Heart left ventricle (tissue), 16 donors: Measurements from ENCODE around the gene OSBPL7. TPM values are rescaled to one million over a fixed set of nuclear protein-coding genes. Genes with fewer than 3 reads are reported as not detected.
A peak's percentile ranks its signal among the peaks of the same experiment; 100 is the strongest.

Source experiments
- ATAC-seq, 4 donors: fragments of 200-7000 bp; cut with Tn5 transposase; one replicate each; pipeline ENCODE4 v1.9.1; 2020 to 2022; ENCODE audit warnings: moderate library complexity in 4 of 4, mild to moderate bottlenecking in 3 of 4, moderate number of reproducible peaks in 1 of 4
- DNase-seq, 5 donors: peaks; one replicate each; pipeline ENCODE4 v3.0.0-alpha.2; 2020
- H3K27ac ChIP-seq, 12 donors: fragments of 200-600 bp; sonication (generic) in 4 of 12; one replicate each; pipeline versions ENCODE4 v1.5.0 to v1.8.0; 2016 to 2022; ENCODE audit warnings: mild to moderate bottlenecking in 2 of 12
- H3K27me3 ChIP-seq, 9 donors: fragments of 200-600 bp; sonication (generic) in 2 of 9; one replicate each; pipeline versions ENCODE4 v1.5.1 to v1.8.0; 2016 to 2022; ENCODE audit warnings: mild to moderate bottlenecking in 3 of 9
- H3K36me3 ChIP-seq, 9 donors: fragments of 200-600 bp; sonication (generic) in 2 of 9; one replicate each; pipeline versions ENCODE4 v1.5.0 to v1.8.0; 2018 to 2022; ENCODE audit warnings: mild to moderate bottlenecking in 2 of 9
- H3K4me1 ChIP-seq, 12 donors: fragments of 200-600 bp; sonication (generic) in 4 of 12; one replicate each; pipeline versions ENCODE4 v1.5.0 to v1.8.0; 2016 to 2022; ENCODE audit warnings: mild to moderate bottlenecking in 3 of 12
- H3K4me3 ChIP-seq, 12 donors: fragments of 200-600 bp; sonication (generic) in 4 of 12; one replicate each; pipeline versions ENCODE4 v1.5.0 to v1.8.0; 2017 to 2022; ENCODE audit warnings: mild to moderate bottlenecking in 9 of 12, moderate library complexity in 4 of 12
- H3K9me3 ChIP-seq, 12 donors: fragments of 200-600 bp; sonication (generic) in 4 of 12; one replicate each; pipeline versions ENCODE4 v1.5.0 to v1.8.0; 2016 to 2022; ENCODE audit warnings: mild to moderate bottlenecking in 1 of 12
- POLR2A ChIP-seq, 2 donors: fragments of 450-650 bp; IDR thresholded peaks; one replicate each; pipeline ENCODE4 v1.6.1; 2017; ENCODE audit warnings: antibody characterized with exemption in 2 of 2, mild to moderate bottlenecking in 2 of 2, moderate library complexity in 2 of 2
- WGBS, 4 donors: extraction: QIAGEN DNeasy Blood & Tissue Kit in 2 of 4; methylation state at CpG; one replicate each; pipeline versions ENCODE4 v1.1.5 to v1.1.7; 2013 to 2018; 5-methylcytosine and 5-hydroxymethylcytosine counted together
- intact Hi-C, 10 donors: fragments of 100-400 bp; cut with DNase I; formaldehyde crosslinking; loops; one replicate each; pipeline versions ENCODE4 v1.11.1 to v1.14.2; 2022
- polyA plus RNA-seq, 2 donors: library from polyadenylated mRNA; stranded (reverse); fragments of 200-250 nt; gene quantifications; one replicate each; pipeline ENCODE4 v1.2.3, GENCODE V29; 2013
- total RNA-seq, 9 donors: library from RNA; depleted of rRNA in 2 of 9; stranded (reverse); fragments of >200 nt in 2 of 9; fragmentation: NEBNext Ultra II Directional in 3 of 9; extraction: Animal tissue kit (Norgen Biotek cat#: 25700) in 3 of 9; gene quantifications; one replicate each; pipeline versions ENCODE4 v1.1.0 to v1.2.4, GENCODE V29; 2016 to 2023
- TF ChIP-seq, protein P1 (sequence below), 12 donors: fragments of 200-600 bp; sonication (generic) in 4 of 12; IDR thresholded peaks; one replicate each; pipeline versions ENCODE4 v1.5.0 to v1.8.0; 2018 to 2022; ENCODE audit warnings: antibody characterized with exemption in 12 of 12, mild to moderate bottlenecking in 5 of 12
- donor health status: ischemic (EF 13 %, LVEDD 7.1; RV severe dilation, severe dysfunction).
- donor health status: healthy with polysubstance abuse.
- donor health status: DM: no; HTN: yes; CAD: no.
- donor health status: DM: no; HTN: no; CAD: no.
- donor health status: ischemic (EF 25% LVEDD 6.9; RV normal size, moderate dysfunction).
- donor health status: ischemic (EF 25% LVEDD 5.7; RV mildly dilated, moderate dysfunction).
- donor health status: healthy.
- donor health status: DM: yes; HTN: yes; CAD: no.
- donor health status: ischemic (EF 35%, LVEDD 5.7; RV mildly dilated, moderate dysfunction).
- donor health status: nonischemic (EF 11% LVEDD 7.7; RV severe dilation, severe dysfunction).
- donor health status: DM: yes; HTN: yes; CAD: no.
- donor health status: PGD.
- donor health status: ischemic (EF 29% LVEDD 5.4; RV normal size, mild dysfunction).
- donor health status: nonischemic (EF 23%, LVEDD 6.1; RV moderate dilation, normal function).

The OSBPL7 gene
- total and polyA plus RNA-seq, 11 donors = 1.5 to 7.4 (median 5.2) TPM

DNA sequence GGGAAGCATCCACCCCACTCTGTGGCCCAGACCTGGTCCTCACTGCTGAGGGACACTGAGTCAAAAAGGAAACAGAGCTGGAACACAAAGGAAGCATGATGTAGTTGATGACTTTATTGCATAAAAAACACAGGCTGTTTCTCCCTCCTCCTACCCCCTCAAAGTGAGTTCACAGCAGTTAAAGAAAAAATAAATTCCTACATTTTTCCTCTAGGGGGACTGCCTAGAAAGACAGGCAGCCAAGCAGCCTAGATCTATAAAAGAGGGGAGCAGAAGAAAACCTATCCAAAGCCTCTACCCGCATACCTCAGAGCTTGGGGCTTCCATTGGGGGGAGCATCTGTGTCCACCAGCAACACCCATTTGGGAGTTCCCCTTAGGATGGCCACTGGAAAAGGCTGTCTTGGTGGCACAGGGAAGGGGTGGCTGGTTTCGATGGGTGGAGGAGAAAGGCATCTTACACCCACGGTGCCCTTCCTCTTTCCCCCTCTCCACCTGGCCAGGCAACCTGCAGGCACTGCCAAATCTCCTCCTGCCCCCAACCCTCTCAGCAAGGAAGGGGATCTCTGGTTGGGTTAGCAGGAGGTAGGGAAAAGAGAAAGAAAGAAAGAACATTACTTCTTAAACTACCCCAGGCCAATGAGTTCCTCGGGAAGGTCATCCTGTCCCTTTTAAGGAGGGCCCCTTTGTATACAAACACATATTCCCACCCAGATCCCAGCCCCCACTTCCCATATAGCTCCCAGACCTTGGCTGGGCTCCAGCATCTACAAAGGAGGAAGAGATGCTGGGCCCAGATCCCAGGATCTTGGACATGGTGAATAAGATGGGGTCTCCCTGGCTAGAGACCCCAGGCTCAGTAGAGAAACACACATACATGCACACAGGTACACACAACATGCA lies 23.5 kb upstream of the OSBPL7 start:
- H3K27me3 ChIP-seq = peaks cover 14 to 60% (median 34%) of the 10 kb centered on the region in 9 donors
- H3K27ac ChIP-seq = no peak overlapping the region
- 50 to 59% (median 56%) methylated on average over 4 of the region's 4 CpGs for WGBS, 4 donors
- peaks cover 1 to 28% (median 11%) of the 10 kb centered on the region in 12 donors for H3K4me1 ChIP-seq
- DNase-seq (no peak), ATAC-seq (no peak)
- no peak overlapping the region for H3K4me3 ChIP-seq
- no peaks in the 10 kb centered on the region for H3K36me3 ChIP-seq
- H3K9me3 ChIP-seq = no peaks in the 10 kb centered on the region
- TF ChIP-seq, protein P1, sequence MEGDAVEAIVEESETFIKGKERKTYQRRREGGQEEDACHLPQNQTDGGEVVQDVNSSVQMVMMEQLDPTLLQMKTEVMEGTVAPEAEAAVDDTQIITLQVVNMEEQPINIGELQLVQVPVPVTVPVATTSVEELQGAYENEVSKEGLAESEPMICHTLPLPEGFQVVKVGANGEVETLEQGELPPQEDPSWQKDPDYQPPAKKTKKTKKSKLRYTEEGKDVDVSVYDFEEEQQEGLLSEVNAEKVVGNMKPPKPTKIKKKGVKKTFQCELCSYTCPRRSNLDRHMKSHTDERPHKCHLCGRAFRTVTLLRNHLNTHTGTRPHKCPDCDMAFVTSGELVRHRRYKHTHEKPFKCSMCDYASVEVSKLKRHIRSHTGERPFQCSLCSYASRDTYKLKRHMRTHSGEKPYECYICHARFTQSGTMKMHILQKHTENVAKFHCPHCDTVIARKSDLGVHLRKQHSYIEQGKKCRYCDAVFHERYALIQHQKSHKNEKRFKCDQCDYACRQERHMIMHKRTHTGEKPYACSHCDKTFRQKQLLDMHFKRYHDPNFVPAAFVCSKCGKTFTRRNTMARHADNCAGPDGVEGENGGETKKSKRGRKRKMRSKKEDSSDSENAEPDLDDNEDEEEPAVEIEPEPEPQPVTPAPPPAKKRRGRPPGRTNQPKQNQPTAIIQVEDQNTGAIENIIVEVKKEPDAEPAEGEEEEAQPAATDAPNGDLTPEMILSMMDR (IDR thresholded peaks at IDR 0.05) = peak in 1 of 12 donors; percentile 8
- no peak for TF ChIP-seq POLR2A (IDR thresholded peaks at IDR 0.05)
- intact Hi-C loops = loop anchor here (1.0 to 10.0 kb wide), 10 partner anchors 43 to 177 kb away; partner anchors contain the start of genes CDK5RAP3 (in 5 of the 10) and PNPO (in 2 of the 10)

DNA sequence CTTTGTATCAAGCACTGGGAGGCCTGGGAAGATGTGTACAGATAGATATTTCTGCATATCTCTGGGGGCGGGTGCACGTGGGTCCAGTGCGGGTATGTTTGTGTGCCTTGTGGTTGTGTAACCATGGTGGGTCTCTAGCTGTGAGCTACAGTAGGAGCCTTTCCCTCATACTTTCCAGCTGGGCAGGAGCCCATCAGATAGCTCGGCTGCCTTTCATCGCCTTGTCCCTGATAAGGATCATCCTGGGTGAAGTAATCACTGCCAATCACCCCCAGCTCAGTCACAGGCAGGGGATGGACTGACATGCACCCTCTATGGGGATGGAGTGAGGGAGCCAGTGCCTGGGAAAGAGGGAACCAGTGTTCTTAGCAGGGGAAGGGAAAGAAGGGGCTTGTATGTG lies 22.6 kb upstream of the OSBPL7 start:
- Histone ChIP-seq H3K9me3 (no peaks in the 10 kb centered on the region), H3K4me1 (peaks cover 4 to 32% (median 15%) of the 10 kb centered on the region in 12 donors), H3K4me3 (no peak overlapping the region), H3K27ac (no peak overlapping the region), H3K27me3 (peaks cover 14 to 52% (median 34%) of the 10 kb centered on the region in 9 donors), H3K36me3 (peaks cover 0 to under 1% (median 0%) of the 10 kb centered on the region in 9 donors)
- intact Hi-C loops = loop anchor here in 9 of 10 donors (5.0 to 10.0 kb wide), 8 partner anchors 101 to 178 kb away; partner anchors contain the start of genes CDK5RAP3 (in 5 of the 9) and PNPO (in 2 of the 9)
- DNase-seq (no peak), ATAC-seq (no peak)
- 52 to 58% (median 56%) methylated on average over 5 of the region's 5 CpGs for WGBS, 4 donors
- TF ChIP-seq, protein P1 (IDR thresholded peaks at IDR 0.05) = no peak
- no peak for TF ChIP-seq POLR2A (IDR thresholded peaks at IDR 0.05)

DNA sequence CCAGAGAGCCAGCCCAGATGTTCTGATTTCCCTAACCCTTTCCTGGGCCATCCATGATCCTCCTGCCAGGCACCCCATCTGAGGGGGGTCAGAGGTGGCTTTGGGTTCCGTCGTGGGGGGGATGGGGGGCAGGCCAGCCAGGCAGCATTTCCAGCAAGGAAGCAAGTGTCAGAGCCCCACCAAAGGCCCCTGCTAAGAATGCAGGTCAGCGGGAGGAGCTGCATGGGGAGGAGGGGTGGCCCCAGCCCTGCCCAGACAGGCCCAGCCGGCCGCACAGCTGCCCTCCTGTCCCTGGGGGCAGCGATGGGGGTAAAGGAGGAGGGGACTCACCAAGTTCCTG lies 21.8 kb upstream of the OSBPL7 start:
- Histone ChIP-seq H3K27ac (no peak overlapping the region), H3K27me3 (peaks cover 14 to 49% (median 27%) of the 10 kb centered on the region in 9 donors), H3K36me3 (peaks cover 0 to 9% (median 4%) of the 10 kb centered on the region in 9 donors), H3K9me3 (no peaks in the 10 kb centered on the region), H3K4me3 (no peak overlapping the region), H3K4me1 (peaks cover 4 to 32% (median 16%) of the 10 kb centered on the region in 12 donors)
- 27 to 40% (median 29%) methylated on average over 1 to 6 of the region's 6 CpGs for WGBS, 4 donors
- DNase-seq (no peak), ATAC-seq (no peak)
- no peak for TF ChIP-seq POLR2A (IDR thresholded peaks at IDR 0.05)
- intact Hi-C loops = loop anchor here in 9 of 10 donors (2.0 to 10.0 kb wide), 11 partner anchors 47 to 179 kb away; partner anchors contain the start of genes CDK5RAP3 (in 6 of the 9) and PNPO (in 2 of the 9)

- no peaks in the 10 kb centered on the region for H3K9me3 ChIP-seq
- intact Hi-C loops = loop anchor here (1.0 to 10.0 kb wide), 16 partner anchors 49 to 181 kb away; partner anchors contain the start of genes CDK5RAP3 (in 8 of the 10) and PNPO (in 2 of the 10)
- peak overlapping the region in 10 of 12 donors; percentile 61 to 96 (median 90) for H3K4me3 ChIP-seq
- no peak for TF ChIP-seq POLR2A (IDR thresholded peaks at IDR 0.05)
- TF ChIP-seq, protein P1 (IDR thresholded peaks at IDR 0.05) = peak in 3 of 12 donors; percentile 3 to 41 (median 17)
- 63 to 68% (median 65%) methylated on average over 16 of the region's 16 CpGs for WGBS, 4 donors
- H3K36me3 ChIP-seq = peaks cover 0 to 25% (median 16%) of the 10 kb centered on the region in 9 donors
- peak overlapping the region in 9 of 12 donors; percentile 55 to 84 (median 75) for H3K27ac ChIP-seq
- H3K27me3 ChIP-seq = peaks cover 3 to 32% (median 11%) of the 10 kb centered on the region in 9 donors
- peaks cover 4 to 30% (median 19%) of the 10 kb centered on the region in 12 donors for H3K4me1 ChIP-seq
- ATAC-seq = no peak
- DNase-seq = no peak
Measured at GRCh38 chr17:47841488-47842291, 20.1 kb upstream of the OSBPL7 start.
